ENCODE measurements around the gene POMT1.

Gene POMT1

GRCh38 chr9:131484560-131485185 lies 18.0 kb upstream of the POMT1 start:
- no peaks in the 10 kb centered on the region for H4K20me1 ChIP-seq (ENCODE audit: low read depth, low read length)
- no peak overlapping the region for H3K9ac ChIP-seq (ENCODE audit: low read length)

GRCh38 chr9:131485206-131485605 lies 17.5 kb upstream of the POMT1 start:
- Histone ChIP-seq H3K4me2 (ENCODE audit: low read depth, low read length, poor library complexity, severe bottlenecking) (no peak overlapping the region), H3F3A (ENCODE audit: insufficient read depth) (no peaks in the 10 kb centered on the region), H3K79me2 (ENCODE audit: insufficient read depth, low read length) (no peaks in the 10 kb centered on the region; the same call in 1 of the 2 replicates), H3K9ac (ENCODE audit: low read length) (no peak overlapping the region), H3K36me3 (ENCODE audit: low read length) (peaks cover 8% of the 10 kb centered on the region; the same call in 1 of the 2 replicates), H2AFZ (ENCODE audit: low read depth, low read length, severe bottlenecking) (no peak overlapping the region), H3K9me2 (replicated peaks; ENCODE audit: insufficient read depth, low read length) (no peaks in the 10 kb centered on the region), H4K20me1 (ENCODE audit: low read depth, low read length) (no peaks in the 10 kb centered on the region), H3K4me3 (ENCODE audit: insufficient read depth, low read length, poor library complexity, severe bottlenecking) (no peak overlapping the region), H3K9me3 (ENCODE audit: insufficient read depth, low read length) (no peaks in the 10 kb centered on the region), H3K27me3 (ENCODE audit: low read length) (no peaks in the 10 kb centered on the region), H3K27ac (ENCODE audit: low read depth, low read length) (no peak overlapping the region)
- TF ChIP-seq CTCF (IDR thresholded peaks at IDR 0.05; ENCODE audit: insufficient read depth, low read length, poor library complexity, severe bottlenecking): no peak
- no peak for TF ChIP-seq EZH2phosphoT487 (conservative IDR thresholded peaks at IDR 0.05; ENCODE audit: low read length)

More at GRCh38 chr9:131484560-131485185, 18.0 kb upstream of the POMT1 start:
- Histone ChIP-seq H3K4me3 (ENCODE audit: insufficient read depth, low read length, poor library complexity, severe bottlenecking) (no peak overlapping the region), H3F3A (ENCODE audit: insufficient read depth) (no peaks in the 10 kb centered on the region), H3K9me2 (replicated peaks; ENCODE audit: insufficient read depth, low read length) (no peaks in the 10 kb centered on the region), H3K79me2 (ENCODE audit: insufficient read depth, low read length) (no peaks in the 10 kb centered on the region; the same call in 1 of the 2 replicates), H2AFZ (ENCODE audit: low read depth, low read length, severe bottlenecking) (no peak overlapping the region), H3K4me2 (ENCODE audit: low read depth, low read length, poor library complexity, severe bottlenecking) (no peak overlapping the region), H3K27ac (ENCODE audit: low read depth, low read length) (no peak overlapping the region), H3K9me3 (ENCODE audit: insufficient read depth, low read length) (no peaks in the 10 kb centered on the region), H3K27me3 (ENCODE audit: low read length) (no peaks in the 10 kb centered on the region), H3K36me3 (ENCODE audit: low read length) (peaks cover 9% of the 10 kb centered on the region; the same call in 1 of the 2 replicates)
- TF ChIP-seq EZH2phosphoT487 (conservative IDR thresholded peaks at IDR 0.05; ENCODE audit: low read length) (no peak), CTCF (IDR thresholded peaks at IDR 0.05; ENCODE audit: insufficient read depth, low read length, poor library complexity, severe bottlenecking) (no peak)

- Histone ChIP-seq H3K9ac (ENCODE audit: low read length) (no peak overlapping the region), H3K9me3 (ENCODE audit: insufficient read depth, low read length) (no peaks in the 10 kb centered on the region), H3K9me2 (replicated peaks; ENCODE audit: insufficient read depth, low read length) (no peaks in the 10 kb centered on the region), H3K36me3 (ENCODE audit: low read length) (peaks cover 5% of the 10 kb centered on the region; the same call in 1 of the 2 replicates), H3K79me2 (ENCODE audit: insufficient read depth, low read length) (no peaks in the 10 kb centered on the region), H4K20me1 (ENCODE audit: low read depth, low read length) (no peaks in the 10 kb centered on the region), H3K27ac (ENCODE audit: low read depth, low read length) (no peak overlapping the region), H3K4me2 (ENCODE audit: low read depth, low read length, poor library complexity, severe bottlenecking) (no peak overlapping the region), H3K27me3 (ENCODE audit: low read length) (no peaks in the 10 kb centered on the region), H2AFZ (ENCODE audit: low read depth, low read length, severe bottlenecking) (no peak overlapping the region), H3F3A (ENCODE audit: insufficient read depth) (no peaks in the 10 kb centered on the region), H3K4me3 (ENCODE audit: insufficient read depth, low read length, poor library complexity, severe bottlenecking) (no peak overlapping the region)
- TF ChIP-seq EZH2phosphoT487 (conservative IDR thresholded peaks at IDR 0.05; ENCODE audit: low read length) (no peak), CTCF (IDR thresholded peaks at IDR 0.05; ENCODE audit: insufficient read depth, low read length, poor library complexity, severe bottlenecking) (no peak)
Measured at GRCh38 chr9:131485728-131486422, 16.8 kb upstream of the POMT1 start.

All from SU-DHL-6 (cell line).